COR-L47 (cell line): ENCODE data around the gene BTD.
A peak's percentile ranks its signal among the peaks of the same experiment; 100 is the strongest.

Source experiments
- DNase-seq: peaks from one replicate; lab custom pipeline; 2025; lab: John Stamatoyannopoulos, UW

Gene BTD

DNA sequence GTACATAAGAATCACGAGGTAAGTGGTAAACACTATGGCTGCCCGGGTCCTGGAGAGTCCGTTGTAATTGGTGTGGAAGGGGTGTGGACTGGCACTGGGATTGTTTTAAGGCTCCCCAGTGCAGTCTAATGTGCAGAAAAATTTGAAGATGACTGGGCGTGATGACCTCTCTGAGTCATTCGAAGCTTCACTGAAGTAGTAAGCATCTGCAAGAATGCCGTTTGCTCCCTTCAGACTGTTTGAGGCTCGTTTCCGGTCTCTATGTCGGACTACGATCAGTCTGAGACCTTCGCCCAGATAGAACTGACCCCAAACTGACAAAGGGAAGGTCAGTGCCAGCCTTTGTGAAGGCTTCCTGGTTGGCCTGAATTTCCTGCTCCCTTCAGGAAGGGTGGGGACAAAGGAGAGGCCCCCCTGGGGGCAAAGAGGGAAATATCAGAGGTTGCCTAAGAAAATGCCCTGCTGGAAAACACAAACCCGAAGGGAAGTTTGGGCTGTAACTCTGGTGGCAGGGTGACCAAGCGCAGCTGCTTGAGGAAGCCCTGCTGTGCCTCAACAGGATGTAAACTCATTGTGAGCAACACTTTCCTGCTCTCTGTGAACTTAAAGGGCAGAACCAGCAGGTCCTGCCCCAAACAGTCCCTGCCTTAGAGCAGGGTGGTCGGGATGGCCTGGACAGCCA is 34.6 kb downstream of the BTD start:
- DNase-seq: no peak

DNA sequence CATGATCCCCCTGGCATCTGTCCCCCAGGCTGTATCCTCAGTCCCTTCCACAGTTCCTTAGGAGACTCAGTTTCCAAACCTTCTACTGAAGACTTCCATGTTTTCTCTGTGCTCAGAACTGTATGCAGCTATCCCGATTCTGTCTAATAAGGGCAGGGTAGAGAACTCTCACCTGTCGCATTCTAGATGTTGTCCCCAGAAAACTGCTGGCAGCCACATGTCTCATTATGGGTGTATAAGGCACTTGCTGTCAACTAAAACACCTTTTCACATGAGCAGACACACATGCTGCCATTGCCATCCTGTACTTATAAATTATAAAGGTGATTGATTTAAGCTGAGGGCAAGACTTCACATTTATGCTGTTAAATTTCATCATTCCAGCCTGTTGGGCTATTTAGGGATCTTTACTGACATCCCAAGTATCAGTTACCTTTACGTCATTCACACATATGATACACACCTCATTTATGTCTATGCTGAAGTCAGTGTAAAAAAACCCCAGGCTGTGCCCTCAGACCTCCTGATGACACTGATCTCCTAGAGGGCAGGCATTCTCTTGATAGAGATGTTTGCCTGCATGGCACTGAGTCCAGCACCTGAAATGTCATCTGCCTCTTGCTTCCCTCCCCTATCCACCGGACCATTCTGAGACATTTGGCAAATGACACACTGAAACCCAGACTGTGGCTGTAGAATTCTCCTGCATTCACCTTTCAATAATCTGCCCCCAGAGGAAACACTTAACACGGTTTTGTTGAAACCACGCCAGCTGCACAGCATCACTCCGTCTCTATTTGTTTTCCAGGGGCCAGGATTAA is 35.8 kb downstream of the BTD start:
- peak; percentile 21 for DNase-seq

DNA sequence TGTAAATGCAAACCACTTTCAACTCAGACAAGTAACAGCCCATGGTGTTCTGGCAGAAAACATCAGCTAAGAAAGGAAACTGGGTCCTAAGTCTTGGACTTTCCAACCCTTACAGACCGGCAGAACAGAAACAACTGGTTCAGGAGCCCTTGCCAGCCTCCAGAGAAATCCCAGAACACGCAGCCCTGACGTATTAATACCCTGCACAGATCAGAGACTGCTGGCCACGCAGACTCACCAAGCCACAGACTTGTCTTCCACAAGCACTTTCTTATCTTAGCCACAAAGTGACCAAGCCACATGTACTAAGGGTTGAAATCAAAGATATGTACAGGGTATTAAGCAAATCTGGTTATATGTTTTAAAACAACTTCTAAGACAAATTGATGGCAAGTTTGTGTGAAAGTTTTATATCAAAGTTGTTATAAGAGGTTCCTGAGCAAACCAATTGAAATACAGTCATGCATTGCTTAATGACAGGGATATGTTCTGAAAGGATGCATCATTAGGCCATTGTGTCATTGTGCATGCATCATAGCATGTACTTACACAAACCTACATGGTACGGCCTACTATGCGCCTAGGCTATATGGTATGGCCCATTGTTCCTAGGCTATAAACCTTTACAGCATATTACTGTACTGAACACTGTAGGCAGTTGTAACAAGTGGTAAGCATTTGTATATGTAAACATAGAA is 36.8 kb downstream of the BTD start:
- DNase-seq: no peak

DNA sequence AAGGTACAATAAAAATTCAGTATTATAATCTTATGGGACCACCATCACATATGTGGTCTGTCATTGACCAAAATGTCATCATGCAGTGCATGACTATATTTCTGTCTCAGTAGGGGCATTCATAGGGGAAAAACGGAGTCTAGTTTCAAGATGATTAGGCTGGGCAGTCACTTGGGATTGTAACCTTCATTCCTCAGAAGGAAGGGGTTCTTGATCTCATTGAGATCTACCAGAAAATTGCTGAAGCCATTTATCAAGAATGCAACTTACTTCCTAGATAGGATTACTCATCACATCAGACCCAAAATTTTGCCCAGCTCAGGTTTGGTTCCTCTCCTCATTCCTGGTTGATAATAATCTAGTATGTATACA is 37.3 kb downstream of the BTD start:
- DNase-seq: no peak

DNA sequence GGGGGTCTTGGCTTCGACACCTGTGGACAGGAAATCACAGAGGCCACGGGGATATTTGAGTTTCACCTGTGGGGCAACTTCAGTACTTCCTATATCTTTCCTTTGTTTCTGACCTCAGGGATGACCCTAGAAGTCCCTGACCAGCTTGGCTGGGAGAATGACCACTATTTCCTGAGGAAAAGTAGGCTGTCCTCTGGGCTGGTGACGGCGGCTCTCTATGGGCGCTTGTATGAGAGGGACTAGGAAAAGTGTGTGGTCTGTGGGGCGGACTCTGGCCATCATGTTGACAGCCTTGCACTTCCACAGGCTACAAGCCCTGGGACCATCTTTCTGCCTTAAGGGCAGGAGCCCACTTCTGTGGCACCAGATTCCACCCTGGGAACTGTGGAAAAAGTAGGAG is 43.7 kb downstream of the BTD start:
- DNase-seq: no peak

DNA sequence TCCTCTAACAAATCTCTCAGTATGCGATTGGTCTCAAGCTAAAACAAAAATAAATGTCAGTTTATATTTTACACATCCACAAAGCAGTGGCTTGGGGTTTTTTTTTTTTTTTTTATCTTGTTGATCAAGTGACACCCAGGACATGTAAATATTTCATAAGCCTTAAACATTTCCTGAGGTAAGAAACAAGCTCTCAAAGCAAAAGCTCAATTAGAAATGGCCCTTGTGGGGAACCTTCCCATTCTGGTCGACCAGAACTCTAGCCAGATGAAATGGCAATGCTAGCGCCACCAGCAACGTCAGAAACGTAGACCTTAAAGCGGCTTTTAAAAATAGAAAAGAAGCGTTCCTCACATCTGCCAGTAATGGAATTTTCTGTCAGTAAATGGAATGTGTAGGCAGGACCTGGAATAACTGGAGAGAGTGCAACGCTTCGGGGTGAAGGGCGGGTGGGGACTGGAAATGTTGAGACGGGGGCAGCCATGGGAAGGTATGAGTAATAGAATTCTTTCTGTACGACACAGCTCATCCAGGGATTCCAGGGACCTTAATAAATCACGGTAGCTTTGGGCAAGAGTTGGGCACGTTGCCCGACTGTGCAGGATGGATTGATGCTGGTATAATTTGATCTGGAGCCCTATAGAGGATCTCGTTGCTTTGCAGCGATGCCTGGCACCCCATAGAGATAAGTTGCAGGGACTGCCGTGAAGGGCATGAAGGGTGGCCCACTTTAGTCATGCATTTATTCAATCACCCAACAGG is 44.4 kb downstream of the BTD start:
- DNase-seq: no peak

DNA sequence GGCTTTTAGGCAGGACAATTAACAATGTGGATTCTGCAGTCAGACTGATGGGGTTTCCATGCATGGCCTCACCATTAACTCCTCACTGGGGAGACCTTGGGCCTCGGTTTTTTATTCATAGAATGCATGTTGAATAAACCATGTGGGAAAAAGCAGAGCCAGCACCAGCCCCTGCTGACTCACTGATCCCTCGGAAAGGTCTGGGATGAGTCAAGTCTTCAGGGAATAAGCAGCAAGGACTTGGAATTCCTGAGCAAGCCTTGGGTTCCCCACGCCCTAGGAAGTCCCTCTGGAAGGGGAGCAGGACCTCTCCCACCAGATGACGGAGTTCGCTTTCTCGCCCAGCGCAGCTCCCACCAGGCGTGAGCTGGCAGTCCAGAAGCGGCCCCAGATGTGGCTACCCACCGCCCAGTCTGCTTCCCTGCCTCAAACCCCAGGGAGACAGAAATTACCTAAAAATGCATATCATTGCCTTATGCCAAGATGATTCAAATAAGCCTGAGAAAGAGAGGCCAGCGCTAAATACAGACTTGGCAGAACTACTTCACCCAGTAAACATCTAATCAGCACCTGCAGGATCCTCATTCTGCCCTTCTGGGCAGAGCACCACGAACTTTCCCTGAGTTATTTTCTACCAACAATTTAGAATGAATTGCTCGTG is 45.4 kb downstream of the BTD start:
- no peak for DNase-seq

DNA sequence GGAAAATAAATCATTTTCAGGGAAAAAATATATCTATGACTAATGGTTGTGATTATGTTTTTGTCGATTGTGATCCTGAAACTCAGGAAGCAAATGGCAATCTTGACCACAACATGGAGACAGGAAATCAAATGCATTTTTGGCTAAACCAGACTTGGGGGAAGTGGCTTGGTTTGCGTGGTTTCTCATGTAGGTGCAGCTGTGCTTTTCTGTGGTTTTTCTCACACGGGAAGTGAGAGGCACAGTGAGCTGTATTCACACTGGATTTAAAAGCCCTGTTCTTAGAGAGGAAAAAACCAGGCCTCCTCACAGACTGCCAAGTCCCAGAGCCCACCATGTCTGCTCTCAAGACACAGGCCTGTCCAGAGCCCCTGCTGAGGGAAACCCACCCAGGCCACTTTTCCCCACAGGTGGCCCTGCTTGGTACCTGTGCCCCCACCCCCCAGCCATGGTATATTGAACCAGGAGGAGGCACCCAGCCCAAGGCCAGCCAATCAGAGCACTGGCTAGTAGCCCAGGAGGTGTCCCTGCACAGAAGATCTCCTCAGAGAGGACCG is 46.1 kb downstream of the BTD start:
- DNase-seq: no peak

DNA sequence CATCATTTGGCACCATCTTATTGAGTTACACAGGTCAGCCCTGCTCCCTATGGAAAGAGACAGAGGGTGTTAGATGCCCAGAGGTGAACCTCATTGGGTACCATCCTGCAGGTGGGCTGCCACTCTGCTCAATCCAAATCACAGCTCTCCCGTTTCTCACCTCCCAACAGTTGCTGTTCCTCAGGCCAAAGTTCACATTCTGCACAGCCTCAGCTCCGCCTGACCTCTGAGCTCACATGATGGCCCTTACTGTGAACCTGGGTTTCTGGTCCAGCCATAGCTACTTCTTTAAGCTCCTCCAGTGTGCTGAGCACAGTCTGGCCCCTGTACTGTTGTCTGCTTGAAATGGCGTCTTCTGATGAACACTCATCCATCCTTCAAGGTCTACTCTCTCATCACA is 47.8 kb downstream of the BTD start:
- DNase-seq: no peak

DNA sequence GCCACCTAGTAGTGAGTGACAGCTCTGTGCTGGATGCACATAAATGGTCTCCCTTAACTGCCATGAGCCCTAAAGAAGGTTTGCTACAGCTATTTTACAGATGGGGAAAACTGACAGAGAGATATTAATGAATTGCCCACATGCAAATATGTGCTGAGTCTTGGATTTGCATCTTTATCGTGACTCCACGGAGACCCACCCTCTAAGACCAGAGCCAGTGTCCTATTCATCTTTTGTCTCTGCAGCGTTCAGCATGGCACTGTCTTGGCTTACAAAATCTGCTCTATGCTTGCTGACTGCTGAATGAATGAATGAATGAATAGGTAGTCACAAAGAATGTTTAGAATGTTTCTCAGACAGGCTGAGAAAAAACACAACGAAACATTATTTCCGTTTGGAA is 48.3 kb downstream of the BTD start:
- DNase-seq: no peak

DNA sequence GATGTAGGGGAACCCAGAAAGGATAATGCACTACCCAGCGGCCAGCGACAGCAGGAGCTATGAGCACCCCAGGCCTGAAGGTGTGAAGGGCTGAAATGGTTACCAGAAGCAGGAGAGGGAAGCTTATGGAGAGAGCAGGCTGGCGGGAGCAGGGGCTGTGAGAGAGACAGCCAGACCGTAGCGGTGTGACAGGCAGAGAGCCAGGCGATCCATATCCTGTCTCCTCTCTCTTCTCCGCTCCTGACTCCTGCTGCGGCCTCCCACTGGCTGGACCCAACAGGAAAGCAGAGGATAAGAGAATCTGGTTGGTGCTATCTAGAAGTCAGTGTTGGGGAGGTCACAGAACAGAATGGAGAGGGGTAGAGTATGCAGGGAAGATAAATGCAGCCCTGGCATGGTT is 49.9 kb downstream of the BTD start:
- no peak for DNase-seq

DNA sequence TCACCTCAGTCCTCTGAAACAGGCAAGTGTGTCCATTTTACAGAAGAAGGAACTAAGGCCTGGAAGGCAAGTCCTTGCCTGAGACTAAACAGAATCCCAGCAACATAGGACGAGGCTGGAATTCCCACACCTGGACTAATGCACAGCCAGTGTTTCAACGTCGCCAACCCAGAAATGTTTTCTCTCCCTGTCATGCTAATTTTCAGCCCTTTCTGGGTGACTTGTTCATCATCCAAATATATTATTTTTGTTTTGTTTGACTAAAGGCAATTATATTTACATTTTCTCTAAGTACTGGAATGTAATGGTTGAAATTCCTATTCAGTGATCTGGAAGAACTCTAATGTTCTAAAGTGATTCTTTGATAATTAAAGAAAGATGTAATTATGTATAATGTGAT is 51.8 kb downstream of the BTD start:
- no peak for DNase-seq

DNA sequence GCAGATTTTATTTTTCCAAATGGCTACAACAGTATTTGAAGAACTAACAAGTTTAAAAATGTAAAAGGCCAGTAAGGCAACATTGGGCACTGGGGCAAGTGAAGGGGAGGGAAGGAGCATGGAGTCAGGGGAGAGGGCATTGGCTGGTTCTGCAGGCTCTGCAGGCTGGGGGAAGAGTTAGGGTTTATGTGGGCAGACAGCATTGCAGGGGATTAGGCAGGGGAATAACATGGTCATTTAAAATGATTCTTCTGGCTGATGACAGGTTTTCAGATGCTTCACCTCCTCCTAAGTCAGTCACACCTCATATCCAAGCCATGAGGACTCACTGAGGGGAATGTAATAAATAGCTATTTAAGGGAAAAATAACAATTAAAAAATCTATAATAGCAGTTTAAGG is 52.6 kb downstream of the BTD start:
- DNase-seq: no peak

DNA sequence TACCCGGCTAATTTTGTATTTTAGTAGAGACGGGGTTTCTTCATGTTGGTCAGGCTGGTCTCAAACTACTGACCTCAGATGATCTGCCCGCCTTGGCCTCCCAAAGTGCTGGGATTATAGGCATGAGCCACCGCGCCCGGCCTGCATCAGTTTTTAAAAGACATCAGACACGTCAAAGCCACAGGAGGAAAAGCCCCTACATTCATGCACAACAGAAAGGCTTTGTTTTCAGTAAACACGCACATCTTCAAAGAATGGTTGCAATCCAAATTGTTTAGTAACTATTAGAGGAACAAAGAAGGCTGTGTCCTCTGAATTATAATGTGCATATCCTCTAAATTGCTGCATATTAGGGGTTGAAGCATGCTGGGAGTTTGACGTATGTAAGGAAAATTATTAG is 53.3 kb downstream of the BTD start:
- no peak for DNase-seq

DNA sequence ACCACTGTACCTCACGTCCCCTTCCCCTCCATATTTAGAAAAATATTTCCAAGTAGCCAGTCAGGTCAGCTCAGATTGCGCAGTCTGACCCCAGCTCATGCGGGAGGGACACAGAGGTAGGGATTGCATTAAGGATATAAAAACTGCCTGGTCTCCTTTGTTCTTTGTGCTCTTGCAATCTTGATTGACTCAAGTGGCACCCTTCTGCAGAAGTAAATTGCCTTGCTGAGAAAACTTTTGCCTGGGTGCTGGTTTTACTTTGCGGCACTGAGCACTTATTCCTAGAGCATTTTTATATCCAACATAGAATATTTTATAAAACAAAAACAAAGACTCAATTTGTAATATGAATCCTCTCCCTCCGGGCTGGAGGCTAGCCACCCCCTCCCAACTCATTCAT is 54.8 kb downstream of the BTD start:
- DNase-seq: no peak

DNA sequence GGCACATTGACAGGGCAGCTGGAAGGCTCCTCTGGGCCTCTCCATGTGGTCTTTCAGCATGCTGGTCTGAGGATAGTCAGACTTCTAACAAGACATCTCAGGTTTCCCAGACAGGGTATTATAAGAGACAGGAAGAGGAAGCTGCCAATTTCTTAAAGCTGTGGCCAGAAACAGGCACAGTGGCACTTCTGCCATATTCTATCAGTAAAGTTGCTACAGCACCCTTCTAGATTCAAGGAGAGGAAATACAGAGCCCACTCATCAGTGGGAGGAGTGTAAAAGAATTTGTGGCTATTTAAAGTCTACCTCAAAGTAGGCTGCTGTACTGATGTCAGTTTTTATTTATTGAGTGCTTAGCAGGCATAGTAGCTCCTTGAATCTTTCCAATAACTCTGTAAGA is 55.5 kb downstream of the BTD start:
- DNase-seq: no peak

DNA sequence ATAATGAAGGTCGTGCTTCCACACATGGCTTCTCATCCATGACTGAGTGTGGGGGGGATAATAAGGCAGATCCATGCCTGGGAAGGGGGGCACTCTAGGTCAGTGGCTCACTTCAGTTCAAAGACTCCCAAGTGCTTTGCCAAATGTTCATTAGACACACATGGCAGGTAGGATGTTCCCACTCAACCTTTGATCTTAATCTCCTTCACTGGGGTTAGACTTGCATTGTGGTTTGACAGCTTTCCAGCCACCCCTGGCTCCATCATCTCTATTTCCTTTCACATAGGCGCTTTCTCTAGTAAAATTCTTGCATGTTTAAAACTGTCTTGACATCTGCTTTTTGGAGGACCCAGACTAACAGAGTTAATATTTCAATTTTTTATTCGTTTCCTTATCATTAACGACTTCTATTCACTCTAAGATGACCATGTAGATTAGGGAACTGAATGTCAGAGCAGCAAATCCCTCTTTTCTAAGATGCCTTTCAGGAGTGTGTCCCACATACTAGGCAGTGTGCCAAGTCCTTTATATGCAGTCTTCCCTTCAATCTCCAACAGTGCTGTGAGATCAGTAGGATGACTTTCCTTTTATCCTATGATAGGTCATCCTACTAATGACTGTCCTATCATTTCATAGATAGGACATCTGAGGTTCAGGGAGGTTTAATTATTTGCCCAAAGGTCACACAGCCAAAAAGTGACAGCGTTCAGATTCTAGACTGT is 57.9 kb downstream of the BTD start:
- no peak for DNase-seq

DNA sequence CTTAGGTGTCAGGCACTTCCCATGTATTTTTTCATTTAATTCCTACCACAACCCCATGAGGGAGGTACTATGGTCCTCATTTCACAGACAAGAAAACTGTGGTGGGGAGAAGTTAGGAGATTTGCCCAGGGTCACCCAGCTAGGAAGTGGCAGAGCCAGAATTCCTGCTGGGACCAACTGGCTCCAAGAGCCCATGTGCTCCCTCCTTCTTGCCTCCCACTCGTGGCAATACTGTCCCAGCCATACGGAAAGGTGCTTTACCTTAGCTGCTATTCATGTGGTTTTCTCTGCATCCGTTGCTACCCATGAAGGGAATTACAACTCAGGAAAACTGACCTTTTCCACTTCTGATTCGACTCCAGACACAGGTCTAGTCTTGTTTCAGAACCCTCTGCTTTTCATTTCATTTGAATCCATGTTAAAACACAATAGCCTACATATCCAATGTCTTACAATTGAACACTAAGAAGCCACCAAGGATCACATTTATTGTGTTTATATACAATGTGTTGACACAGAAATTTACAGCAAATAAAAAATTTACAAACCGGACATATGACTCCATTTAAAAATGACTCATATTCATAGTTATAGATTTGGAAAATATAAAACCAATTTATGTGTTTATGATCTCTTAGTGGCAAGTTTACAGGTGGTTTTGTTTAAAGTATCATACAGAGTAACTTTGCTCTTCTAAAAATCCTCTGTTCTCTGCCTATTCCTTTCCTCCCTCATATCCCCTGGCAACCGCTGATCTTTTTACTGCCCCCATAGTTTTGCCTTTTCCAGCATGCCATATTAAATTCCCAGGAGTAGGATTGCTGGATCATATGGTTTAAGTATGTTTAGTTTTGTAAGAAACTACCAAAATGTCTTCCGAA is 58.8 kb downstream of the BTD start:
- DNase-seq: no peak

DNA sequence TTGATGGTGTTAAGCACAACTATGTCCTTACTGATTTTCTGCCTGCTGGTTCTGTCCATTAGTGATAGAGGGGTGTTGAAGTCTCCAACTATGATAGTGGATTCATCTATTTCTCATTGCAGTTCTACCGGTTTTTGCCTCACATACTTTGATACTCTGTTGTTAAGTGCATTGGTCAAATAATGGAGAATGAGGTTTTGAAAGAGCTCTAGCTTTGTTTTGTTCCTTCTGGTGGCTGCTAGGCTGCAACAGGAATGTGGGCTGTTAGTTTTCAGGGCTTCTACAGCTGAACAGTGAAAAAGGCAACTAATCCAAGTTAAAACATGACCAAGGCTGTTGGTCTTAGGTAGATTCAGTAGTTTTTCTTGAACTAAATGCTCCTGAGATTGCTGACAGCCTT is 62.6 kb downstream of the BTD start:
- DNase-seq: no peak
